GM19043 (cell line): ENCODE results near the gene NINL.

ENCODE experiments used
- ATAC-seq: cut with Tn5 transposase; IDR thresholded peaks from one replicate; pipeline ENCODE4 v1.9.1; 2021; ENCODE audit warnings: low read depth; ENCODE audit not compliant: unreplicated experiment

NINL gene

GRCh38 chr20:25469558-25469957 lies 115.8 kb downstream of the NINL start:
- no peak for ATAC-seq

DNA sequence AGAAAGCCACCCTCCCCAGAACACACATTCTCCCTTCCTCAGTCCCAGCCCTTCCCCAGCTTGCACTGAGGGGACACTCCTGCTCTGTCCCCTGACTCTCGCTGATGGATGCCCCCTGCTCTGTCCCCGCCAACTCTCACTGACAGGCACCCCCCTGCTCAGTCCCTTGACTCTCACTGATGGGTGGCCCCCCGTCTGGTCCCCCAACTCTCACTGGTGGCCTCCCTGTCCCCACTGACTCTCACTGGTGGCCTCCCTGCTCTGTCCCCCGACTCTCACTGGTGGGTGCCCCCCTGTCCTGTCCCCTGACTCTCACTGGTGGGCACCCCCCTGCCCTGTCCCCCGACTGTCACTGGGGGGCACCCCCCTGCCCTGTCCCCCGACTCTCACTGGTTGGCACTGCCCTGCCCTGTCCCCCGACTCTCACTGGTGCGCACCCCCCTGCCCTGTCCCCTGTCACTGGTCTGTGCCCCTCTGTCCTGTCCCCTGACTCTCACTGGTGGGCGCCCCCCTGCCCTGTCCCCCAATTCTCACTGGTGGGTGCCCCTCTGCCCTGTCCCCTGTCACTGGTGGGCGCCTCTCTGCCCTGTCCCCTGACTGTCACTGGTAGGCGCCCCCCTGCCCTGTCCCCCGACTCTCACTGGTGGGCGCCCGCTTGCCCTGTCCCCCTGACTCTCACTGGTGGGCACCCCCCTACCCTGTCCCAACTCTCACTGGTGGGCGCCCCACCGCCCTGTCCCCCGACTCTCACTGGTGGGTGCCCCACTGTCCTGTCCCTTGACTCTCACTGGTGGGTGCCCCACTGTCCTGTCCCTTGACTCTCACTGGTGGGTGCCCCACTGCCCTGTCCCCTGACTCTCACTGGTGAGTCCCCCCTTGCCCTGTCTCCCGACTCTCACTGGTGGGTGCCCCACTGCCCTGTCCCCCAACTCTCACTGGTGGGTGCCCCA lies 116.9 kb downstream of the NINL start:
- no peak for ATAC-seq

DNA sequence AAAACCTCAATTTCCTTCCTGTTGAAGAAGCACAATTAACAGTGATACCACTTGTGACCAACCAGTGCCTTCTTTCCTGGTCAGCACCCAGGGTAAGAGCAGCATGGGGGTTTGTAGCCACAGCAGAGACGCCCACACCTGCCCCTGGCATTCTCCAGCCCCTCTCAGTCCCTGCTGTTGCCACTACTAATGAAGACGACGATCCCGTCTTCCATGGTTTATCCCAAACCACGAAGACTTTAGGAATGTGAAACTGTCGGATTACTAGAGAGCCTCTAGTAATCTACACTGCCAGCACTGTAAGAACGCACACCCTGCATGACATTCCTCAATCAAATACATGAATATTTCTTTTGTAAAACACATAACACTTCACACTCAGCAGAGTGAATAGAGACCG lies 117.9 kb downstream of the NINL start:
- no peak for ATAC-seq

DNA sequence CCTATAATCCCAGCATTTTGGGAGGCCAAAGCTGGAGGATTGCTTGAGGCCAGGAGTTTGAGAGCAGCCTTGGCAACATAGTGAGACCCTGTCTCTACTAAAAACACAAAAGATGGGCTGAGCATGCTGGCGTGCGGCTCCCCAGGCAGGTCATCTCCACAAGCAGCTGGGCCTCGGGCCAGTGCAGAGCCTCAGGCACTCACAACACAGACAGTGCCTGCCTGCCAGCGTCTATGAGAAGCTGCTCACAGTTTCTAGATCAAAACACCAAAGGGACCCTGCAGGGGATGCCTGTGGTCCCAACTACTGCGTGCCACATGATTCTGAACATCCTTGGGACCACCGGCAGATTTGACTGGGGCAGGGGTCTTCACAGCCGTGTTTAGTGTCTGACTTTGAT lies 118.5 kb downstream of the NINL start:
- no peak for ATAC-seq

GRCh38 chr20:25465243-25466135 lies 119.8 kb downstream of the NINL start:
- no peak for ATAC-seq

DNA sequence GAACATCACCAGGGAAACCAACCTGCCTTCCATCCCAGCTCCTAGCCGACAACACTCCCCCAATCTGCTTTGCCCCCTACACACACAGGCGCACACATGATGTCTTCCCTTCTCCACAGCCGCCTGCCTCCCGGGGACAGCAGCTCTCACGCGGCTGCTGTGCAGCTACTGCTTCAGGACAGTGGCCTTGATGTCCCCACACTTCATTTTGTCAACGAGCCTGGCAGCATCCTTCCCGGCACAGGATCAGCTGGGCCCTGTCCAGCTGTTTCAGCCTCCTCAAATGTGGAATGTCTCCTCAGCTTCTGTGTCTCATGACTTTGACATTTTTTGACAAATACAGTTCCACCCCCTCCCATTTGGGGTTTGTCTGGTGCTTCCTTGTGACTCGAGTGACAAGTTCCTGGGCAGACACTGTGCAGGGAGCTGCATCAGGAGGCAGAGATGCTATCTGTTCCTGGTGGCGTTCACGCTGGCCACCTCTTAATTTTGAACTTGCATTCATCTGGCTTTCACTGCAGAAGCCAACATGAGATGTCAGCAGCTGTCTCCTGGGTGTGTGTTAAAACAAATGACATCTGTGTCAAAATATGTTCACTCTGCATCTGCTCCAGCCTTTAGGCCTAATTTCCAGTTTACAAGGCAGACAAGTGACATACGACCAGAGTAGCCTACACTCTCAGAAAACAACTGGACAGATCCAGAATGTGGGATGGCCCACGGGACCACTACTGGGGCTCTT lies 120.7 kb downstream of the NINL start:
- ATAC-seq: no peak

GRCh38 chr20:25461786-25462545 lies 123.4 kb downstream of the NINL start:
- ATAC-seq: no peak

- ATAC-seq: no peak
Measured at GRCh38 chr20:25461281-25461650, 124.1 kb downstream of the NINL start.

DNA sequence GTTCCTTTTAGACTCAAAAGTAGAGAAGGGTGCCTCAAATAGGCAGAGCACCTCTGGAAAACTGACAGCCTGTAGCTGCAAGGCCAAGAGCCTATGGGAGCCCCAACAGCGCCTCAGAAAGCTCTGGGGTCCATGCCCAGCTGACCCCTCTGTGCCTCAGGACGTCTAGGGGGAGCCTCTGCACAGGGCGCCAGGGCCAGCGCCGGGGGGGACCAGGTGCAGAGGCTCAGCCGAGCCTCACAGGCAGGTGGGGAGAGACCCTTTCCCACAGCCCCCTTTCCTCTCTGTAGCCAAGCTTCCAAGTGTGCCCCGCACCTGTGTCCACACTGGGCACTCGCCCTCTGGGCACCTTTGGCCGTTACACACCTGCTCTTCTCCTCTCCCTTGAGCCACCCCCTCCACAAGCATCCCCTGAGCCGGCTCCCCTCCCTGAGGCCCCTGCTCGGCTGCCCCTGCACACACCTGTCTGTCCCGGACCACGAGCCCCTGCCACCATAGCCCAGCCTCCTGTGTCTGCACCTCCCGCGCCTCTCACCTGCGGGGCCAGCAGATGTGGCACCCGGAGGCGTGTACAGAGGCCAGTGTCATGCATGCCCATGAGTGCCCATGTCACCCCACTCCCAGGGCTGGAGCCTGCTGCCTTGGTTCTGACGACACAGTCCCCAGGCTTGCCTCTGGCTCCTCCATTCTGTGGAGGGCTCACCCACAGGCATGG lies 124.6 kb downstream of the NINL start:
- ATAC-seq: no peak

- no peak for ATAC-seq
Measured at GRCh38 chr20:25459916-25460535, 125.3 kb downstream of the NINL start.

GRCh38 chr20:25459111-25459830 lies 126.1 kb downstream of the NINL start:
- no peak for ATAC-seq

DNA sequence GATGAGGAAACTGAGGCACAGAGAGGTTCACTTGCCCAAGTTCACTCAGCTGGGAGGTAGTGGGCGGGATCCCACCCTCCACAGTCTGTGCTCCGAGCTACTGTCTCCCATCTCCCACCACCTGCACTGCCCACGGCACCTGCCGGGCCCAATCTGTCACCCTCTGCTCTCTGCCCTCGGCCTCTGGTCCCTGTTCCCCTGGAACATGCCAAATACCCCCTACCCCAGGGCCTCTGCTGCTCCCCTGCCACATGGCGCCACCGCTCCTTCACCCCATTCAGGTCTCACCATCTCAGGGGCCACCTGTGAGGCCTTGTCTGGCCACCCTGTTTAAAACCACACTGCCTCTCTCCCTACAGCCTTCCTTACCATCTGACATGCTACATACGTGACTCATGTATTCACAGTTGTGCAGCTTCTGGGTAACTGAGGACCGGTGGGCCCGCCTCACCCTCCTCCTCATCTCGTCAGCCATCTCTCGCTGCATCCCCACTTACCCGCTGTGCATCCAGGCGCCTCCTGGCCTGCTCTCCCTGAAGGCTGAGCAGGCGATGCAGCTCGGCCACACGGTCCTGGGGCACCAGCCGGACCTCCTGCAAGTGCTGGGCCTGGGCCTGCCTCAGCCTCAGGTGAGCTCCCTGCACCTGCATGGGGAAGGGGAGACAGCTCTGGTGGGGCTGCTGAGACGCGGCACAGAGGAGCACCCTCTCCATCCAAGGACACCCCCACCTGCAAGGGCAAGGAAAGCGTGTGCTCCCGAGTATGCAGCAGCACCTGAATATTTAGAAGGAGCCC lies 127.2 kb downstream of the NINL start:
- no peak for ATAC-seq

GRCh38 chr20:25454153-25454900 lies 131.0 kb downstream of the NINL start:
- ATAC-seq: no peak

DNA sequence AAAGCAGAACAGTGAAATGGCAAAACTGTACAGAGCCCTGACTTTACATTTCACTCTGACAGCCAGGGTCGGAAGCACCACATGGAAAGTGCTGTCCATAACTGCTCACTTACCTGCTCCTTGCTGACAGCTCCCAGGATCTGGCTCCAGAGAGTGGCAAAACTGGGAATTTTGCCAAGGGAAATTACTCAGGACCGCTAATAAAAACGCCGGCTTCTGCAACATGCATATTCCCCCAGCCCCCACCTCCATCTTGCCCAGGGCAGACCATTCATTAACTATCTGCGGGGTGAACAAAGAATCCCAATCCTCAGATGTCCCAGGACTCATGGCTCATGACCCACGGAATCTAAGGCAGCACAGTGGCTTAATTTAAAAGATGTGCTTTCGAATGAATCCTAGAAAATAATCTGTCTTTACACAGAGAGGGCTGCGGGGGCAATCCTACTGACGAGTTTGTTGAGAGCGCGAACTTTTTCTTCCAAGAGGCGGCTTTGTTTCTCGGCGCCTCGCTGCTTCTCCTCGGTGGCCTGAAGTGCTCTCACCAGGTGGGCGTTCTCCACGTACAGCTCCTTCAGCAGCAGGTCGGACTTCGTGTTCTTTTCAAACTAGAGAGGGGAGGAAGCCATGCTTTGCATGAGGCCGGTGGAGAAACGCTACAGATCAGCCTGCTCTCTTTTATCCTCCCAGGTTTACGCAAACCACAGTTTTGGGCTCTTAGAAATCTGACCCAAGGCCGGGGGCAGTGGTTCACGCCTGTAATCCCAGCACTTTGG lies 132.1 kb downstream of the NINL start:
- ATAC-seq: no peak

GRCh38 chr20:25452333-25452732 lies 133.0 kb downstream of the NINL start:
- no peak for ATAC-seq

- no peak for ATAC-seq
Measured at GRCh38 chr20:25447671-25448070, 137.7 kb downstream of the NINL start.
